HG03575 (cell line): Measurements from ENCODE around the gene GPR142.

Experiments
- ATAC-seq: cut with Tn5 transposase; IDR thresholded peaks from one replicate; pipeline ENCODE4 v1.9.1; 2021; ENCODE audit not compliant: unreplicated experiment, insufficient number of reproducible peaks, low FRiP score; ENCODE audit errors: extremely low read depth

Gene GPR142, protein sequence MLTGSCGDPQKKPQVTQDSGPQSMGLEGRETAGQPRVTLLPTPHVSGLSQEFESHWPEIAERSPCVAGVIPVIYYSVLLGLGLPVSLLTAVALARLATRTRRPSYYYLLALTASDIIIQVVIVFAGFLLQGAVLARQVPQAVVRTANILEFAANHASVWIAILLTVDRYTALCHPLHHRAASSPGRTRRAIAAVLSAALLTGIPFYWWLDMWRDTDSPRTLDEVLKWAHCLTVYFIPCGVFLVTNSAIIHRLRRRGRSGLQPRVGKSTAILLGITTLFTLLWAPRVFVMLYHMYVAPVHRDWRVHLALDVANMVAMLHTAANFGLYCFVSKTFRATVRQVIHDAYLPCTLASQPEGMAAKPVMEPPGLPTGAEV

GRCh38 chr17:74367206-74367605, at the start of gene GPR142:
TSS of gene GPR142 (plus strand) at chr17:74367506. CDS start at chr17:74369541, 2,035 bp downstream.
- no peak for ATAC-seq

GRCh38 chr17:74318391-74318790, 48.9 kb upstream of the GPR142 start:
- no peak for ATAC-seq

DNA sequence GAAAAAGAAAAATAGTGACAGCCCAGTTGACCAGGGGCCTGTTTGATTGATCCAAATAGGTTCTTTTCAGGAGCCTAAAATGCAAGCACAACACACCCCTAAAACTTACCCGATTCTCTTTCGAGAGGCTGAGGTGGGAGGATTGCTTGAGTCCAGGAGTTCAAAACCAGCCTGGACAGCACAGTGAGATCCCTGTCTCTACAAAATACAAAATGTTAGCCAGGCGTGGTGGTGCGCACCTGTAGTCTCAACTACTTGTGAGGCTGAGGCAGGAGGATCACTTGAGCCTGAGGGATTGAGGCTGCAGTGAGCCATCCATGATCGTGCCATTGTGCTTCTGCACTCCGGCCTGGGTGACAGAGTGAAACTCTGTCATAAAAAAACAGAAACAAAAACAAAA, 42.8 kb upstream of the GPR142 start:
- no peak for ATAC-seq

GRCh38 chr17:74325376-74325742, 41.9 kb upstream of the GPR142 start:
- ATAC-seq, result no peak

- ATAC-seq, result no peak
Measured at GRCh38 chr17:74325743-74326379, 41.4 kb upstream of the GPR142 start, which contains the start of gene KIF19. TSS of gene KIF19 (plus strand) at chr17:74326226. CDS start at chr17:74326350, 124 bp downstream.

- no peak for ATAC-seq
Measured at GRCh38 chr17:74326506-74326905, 40.8 kb upstream of the GPR142 start.

GRCh38 chr17:74328487-74328886, 38.8 kb upstream of the GPR142 start:
- ATAC-seq, result no peak

DNA sequence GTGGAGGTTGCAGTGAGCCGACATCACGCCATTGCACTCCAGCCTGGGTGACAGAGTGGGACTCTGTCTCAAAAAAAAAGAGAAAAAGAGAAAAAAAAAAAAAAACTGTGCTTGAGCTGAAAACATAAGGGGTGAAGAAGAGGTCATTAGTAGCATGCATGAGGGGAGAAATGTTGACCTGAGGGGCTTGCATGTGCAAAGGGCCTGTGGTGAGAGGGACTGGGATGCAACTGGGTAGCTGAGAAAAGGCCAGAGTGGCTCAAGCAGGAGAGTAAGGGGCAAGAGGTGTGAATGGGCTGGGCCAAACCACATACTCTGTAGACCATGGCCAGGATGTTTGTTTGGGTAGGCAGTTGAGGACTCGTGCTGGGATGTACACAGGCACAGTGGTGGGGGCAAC, 37.9 kb upstream of the GPR142 start:
- no peak for ATAC-seq

DNA sequence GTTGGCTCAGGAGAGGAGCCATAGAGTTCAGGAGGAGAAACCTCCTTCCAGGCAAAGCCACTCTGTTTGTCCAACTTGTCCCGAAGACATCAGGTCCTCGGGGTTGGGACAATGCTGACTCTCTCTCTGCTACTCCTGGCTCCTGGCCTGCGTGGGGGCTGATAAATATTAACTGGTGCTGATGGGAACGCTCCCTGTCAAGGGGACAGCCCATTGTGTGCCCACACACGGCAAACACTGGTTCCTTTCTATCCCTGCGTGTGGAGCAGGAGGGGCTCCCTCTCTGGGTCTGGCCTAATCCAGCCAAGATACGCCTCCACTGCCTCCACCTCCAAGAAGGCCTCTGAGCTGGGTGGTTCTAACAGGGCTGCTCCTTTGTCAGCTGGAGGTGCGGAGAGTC, 36.9 kb upstream of the GPR142 start:
- no peak for ATAC-seq

- ATAC-seq, result no peak
Measured at GRCh38 chr17:74332017-74332650, 35.2 kb upstream of the GPR142 start.

DNA sequence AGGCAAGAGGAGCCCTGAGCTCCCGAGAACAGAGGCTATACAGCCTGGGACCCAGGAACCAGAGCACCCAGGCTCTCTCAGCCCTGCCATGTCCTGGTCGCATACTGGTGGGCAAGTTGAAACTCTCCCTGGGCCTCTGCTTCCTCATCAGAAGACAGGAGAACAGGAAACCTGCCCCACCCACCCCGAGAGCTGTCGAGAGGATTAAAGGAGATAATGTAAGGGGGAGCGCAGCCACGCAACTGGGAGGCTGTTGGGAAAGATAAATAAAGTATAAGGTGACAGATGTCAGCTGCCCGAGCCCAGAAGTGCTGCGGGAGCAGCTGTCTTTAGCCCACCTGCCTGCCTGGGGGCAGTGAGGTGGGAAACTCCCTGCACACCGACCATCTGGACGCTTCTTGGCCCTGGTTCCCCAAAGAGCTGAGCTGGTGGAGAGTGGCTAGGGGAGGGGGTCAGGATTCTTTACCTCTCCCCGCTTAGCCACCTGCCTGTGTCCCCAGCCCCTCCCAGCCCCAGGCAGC, 34.5 kb upstream of the GPR142 start:
- no peak for ATAC-seq

- ATAC-seq, result no peak
Measured at GRCh38 chr17:74334393-74335039, 32.8 kb upstream of the GPR142 start.

DNA sequence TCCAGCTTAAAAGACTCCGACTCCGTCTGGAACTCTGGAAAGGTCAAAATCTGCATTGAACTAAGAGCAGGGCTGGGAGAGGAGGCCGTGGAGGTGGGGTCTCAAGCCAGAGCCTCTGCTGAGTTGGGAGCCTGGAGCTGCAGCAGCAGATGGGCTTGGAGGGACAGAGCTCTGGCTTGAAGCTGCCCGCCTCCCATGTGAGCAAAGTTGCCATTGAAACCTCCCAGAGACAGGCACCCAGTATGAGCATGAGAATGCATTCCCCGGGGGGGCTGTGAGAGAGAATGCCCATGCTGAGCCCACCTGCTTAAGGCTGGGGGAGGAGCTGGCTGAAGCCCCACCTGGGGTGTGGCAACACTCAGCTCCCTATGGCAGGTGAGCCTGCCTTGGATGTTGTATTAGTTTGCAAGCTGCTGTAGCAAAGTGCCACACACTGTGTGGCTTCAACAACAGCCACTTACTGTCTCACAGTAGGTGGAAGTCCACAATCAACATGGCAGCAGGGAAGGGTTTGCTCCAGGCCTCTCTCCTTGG, 31.7 kb upstream of the GPR142 start:
- ATAC-seq, result no peak

DNA sequence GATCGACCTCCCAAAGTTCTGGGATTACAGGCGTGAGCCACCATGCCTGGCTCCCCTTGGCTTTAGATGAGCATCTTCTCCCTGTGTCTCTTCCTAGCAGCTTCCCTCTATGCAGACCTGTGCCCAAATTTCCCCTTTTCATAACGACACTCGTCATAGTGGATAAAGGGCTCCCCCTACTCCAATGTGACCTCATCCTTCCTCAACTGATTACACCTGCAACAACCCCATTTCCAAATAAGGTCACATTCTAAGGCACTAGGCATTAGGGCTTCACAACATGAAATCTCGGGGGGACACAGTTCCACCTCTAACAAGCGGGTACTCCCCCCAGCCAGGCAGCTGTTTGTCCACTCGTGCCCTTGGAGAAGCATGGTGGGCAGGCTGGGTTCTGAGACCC, 31.0 kb upstream of the GPR142 start:
- ATAC-seq, result no peak

- ATAC-seq, result no peak
Measured at GRCh38 chr17:74337834-74338500, 29.3 kb upstream of the GPR142 start.

DNA sequence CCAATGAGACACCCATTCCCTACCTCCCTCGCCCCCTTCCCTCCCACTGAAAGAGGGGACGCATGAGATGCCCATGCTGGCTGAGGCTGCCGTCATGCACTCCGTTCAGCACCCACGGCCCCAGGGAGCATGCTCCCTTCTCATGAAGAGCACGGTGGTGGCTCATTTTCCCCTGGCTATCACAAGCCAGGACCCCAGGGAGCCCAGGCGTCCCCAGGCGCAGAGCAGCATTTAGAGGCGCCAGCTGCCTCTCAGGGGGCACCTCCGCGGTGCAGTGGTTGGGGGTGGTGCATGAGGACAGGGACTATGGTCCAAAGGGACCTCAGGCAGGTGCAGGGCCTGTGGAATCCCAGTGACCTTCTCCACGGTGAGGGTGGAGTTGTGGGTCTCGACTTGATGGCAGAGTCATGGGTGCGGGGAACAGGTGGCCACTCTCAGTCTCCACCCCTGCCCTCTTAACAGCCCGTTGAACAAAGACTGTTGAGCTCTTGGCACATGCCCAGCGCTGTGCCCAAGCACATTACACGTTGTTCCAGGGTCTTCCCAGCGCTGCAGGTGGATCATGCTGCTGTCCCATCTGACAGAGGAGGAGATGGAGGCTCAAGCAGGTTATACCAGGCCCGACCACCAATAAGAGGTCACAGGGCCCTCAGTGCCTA, 27.6 kb upstream of the GPR142 start:
- no peak for ATAC-seq

- no peak for ATAC-seq
Measured at GRCh38 chr17:74340470-74341023, 26.8 kb upstream of the GPR142 start.

DNA sequence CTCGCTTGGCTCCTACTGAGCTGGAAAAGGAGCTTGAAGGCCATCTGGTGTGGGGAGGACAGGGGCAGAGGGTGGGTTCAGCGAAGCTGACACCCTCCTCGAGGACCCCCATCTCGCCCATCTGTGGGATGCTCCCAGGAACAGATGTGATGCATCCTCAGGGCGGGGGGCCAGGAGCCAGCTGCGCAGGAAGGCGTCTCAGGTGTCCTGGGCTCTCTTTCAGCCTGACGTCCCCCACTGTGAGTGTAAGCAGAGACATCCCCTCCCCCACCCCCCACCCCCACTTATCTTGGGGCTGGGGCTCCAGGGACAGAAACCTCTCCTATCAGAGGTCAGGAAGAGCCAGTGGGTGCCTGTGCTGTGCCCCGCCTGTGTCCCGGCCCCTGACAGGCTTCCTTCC, 25.1 kb upstream of the GPR142 start:
- no peak for ATAC-seq
